IPS-20b (cell line): ENCODE results near the gene HECTD4.

Experiments used
- H3K27ac ChIP-seq: one replicate; pipeline ENCODE4 v1.5.1; 2013; ENCODE audit warnings: low read length
- H3K27me3 ChIP-seq: 2 replicates; pipeline ENCODE4 v1.6.1; 2013; ENCODE audit warnings: mild to moderate bottlenecking, low read length, inconsistent platforms; ENCODE audit not compliant: insufficient read depth
- H3K36me3 ChIP-seq: 2 replicates; pipeline ENCODE4 v1.6.1; 2013; ENCODE audit warnings: low read depth, mild to moderate bottlenecking, inconsistent platforms, low read length, moderate library complexity; ENCODE audit not compliant: insufficient read depth
- H3K4me1 ChIP-seq: 2 replicates; pipeline ENCODE4 v1.6.1; 2013; ENCODE audit warnings: mild to moderate bottlenecking, control low read depth, inconsistent platforms, low read length, moderate library complexity; ENCODE audit not compliant: insufficient read depth
- H3K4me3 ChIP-seq: 2 replicates; pipeline ENCODE4 v1.5.1; 2013; ENCODE audit warnings: mild to moderate bottlenecking, low read length, inconsistent platforms
- H3K9ac ChIP-seq: 2 replicates; pipeline ENCODE4 v1.6.1; 2013; ENCODE audit warnings: low read depth, mild to moderate bottlenecking, inconsistent platforms, low read length, moderate library complexity
- H3K9me3 ChIP-seq: 2 replicates; pipeline ENCODE4 v1.6.1; 2013; ENCODE audit warnings: mild to moderate bottlenecking, low read depth, low read length, inconsistent platforms; ENCODE audit not compliant: insufficient read depth

Gene HECTD4

DNA sequence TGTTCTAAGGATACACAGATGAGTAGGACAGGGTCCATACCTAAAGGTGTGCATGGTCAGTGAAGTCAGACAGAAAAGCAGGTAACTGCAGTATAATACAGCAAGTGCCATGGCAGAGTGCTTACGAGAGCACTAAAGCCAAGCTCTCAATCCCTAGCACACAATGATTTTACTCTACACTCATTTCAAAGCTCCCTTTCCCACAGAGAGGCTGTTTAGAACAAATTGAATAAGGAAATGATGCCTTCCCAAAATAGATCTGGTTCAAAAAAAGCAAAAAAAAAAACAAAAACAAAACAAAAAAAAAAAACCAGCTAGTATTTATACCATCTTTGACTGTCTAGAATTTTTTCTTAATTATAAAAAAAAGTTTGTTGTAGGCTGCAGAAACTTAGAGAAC, 74.1 kb downstream of the HECTD4 start:
- no peak overlapping the region for H3K4me3 ChIP-seq
- no peak overlapping the region for H3K9ac ChIP-seq
- peaks cover 30% of the 10 kb centered on the region for H3K36me3 ChIP-seq
- H3K9me3 ChIP-seq = no peaks in the 10 kb centered on the region
- no peaks in the 10 kb centered on the region for H3K27me3 ChIP-seq
- no peak overlapping the region for H3K27ac ChIP-seq
- H3K4me1 ChIP-seq = no peaks in the 10 kb centered on the region

DNA sequence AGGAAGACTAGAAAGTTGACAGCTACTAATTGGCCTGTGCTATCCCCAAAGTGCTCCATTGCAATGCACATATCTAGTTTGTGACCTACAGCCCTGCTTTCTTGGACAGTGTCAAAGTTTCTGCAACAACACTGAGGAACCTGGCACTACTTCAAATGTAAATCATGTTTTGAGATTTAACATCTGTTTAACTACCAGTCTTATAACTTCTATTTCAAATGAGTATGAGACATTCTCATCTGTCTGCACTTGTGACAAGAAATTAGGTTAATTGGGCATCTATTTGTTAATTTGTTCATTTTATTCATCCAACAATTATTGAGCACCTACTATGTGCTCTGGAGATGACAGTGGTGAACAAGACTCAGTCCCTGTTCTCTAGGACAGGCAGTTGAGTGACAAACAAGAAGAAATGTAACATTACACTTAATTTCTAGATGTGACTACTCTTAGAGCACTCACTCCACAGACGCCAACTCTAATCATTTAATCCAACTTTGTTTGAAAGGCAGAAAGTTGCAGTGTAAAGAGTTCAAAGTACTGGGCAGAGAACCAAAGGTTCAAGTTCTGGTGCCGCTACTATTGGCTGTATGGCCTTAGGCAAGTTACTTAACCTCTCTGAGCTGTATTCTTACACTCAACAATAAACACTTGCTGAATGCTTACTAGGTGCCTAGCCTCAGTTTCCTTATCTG, 74.8 kb downstream of the HECTD4 start:
- Histone ChIP-seq H3K9me3 (no peaks in the 10 kb centered on the region), H3K9ac (no peak overlapping the region), H3K4me1 (no peaks in the 10 kb centered on the region), H3K36me3 (peaks cover 25% of the 10 kb centered on the region), H3K4me3 (no peak overlapping the region), H3K27ac (no peak overlapping the region), H3K27me3 (no peaks in the 10 kb centered on the region)

DNA sequence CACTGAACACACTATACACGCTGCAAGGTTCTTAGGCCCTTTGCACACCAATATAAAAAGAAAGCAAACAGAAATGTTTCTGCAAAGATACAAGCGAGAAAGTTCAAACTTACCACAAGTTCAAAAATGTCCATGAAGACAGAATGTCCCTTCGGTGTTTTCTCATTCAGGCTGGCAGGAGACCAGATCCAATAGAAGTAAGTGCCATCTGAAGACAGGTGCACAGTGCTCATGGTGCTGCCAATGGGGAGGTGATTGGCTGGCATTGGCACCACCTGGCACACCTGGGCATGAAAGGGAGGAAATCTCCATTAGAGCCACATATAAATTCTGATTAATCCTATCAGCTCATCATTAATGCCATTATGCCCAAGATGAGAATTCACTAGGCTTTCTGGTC, 76.3 kb downstream of the HECTD4 start:
- Histone ChIP-seq H3K36me3 (peaks cover 21% of the 10 kb centered on the region), H3K4me1 (no peaks in the 10 kb centered on the region), H3K9ac (no peak overlapping the region), H3K27ac (no peak overlapping the region), H3K9me3 (no peaks in the 10 kb centered on the region), H3K4me3 (no peak overlapping the region), H3K27me3 (no peaks in the 10 kb centered on the region)

DNA sequence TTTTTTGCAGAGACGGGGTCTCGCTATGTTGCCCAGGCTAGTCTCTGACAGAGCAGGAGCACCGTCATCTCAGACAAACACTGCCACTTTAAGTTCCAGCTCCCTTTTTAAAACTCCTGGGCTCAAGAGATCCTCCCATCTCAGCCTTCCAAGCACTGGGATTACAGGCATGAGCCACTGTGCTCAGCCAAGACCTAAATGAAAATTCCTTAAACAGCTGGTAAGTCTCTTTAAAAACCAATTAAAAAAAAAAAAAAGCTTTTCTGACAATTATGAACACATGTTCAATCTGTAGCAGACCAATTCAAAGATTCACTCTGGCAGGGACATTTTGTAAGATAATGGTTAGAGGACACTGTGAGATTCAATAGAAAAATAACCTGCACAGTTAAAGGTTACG, 77.8 kb downstream of the HECTD4 start:
- H3K4me1 ChIP-seq = no peaks in the 10 kb centered on the region
- no peak overlapping the region for H3K9ac ChIP-seq
- no peaks in the 10 kb centered on the region for H3K9me3 ChIP-seq
- peaks cover 21% of the 10 kb centered on the region for H3K36me3 ChIP-seq
- no peak overlapping the region for H3K27ac ChIP-seq
- no peak overlapping the region for H3K4me3 ChIP-seq
- no peaks in the 10 kb centered on the region for H3K27me3 ChIP-seq

DNA sequence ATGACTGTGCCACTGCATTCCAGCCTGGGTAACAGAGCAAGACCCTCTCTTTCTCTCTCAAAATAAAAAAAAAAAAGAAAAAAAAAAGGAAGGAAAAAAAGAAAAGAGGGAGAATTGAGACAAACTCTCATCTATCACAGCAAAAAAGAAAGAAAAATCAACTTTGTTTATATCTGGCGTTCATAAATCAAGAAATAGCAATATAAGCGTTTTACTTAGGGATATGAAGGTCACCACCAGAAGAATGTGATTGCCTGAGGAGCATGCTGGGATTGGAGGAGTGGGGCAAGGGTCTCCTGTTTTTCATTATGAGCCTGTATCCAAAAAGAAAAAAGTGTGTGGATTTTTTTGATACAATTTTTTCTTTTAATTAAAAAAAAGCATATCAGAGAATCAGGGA, 78.4 kb downstream of the HECTD4 start:
- H3K36me3 ChIP-seq = peaks cover 18% of the 10 kb centered on the region
- H3K27ac ChIP-seq = no peak overlapping the region
- no peak overlapping the region for H3K9ac ChIP-seq
- H3K27me3 ChIP-seq = no peaks in the 10 kb centered on the region
- no peaks in the 10 kb centered on the region for H3K4me1 ChIP-seq
- H3K9me3 ChIP-seq = no peaks in the 10 kb centered on the region
- no peak overlapping the region for H3K4me3 ChIP-seq

DNA sequence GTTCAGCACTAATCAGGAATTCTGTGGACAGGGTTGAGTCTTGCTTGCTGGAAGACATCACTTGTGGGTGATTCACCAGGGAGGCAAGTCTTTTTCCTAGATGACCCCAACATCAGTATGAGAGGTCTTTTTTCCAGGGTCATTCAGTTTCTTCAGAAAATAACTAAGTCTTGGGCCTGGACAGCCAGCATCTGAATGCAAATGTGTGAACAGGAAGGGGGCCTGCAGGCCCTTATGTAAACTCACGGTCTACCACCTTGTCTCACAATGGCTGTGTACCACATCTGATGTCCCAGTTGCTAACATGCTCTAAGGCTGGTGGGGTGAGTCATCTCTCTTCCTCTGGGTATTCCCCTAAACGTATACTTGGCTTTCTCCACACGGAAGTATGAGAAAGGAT, 79.2 kb downstream of the HECTD4 start:
- Histone ChIP-seq H3K4me1 (no peaks in the 10 kb centered on the region), H3K4me3 (no peak overlapping the region), H3K27me3 (no peaks in the 10 kb centered on the region), H3K9ac (no peak overlapping the region), H3K36me3 (peaks cover 13% of the 10 kb centered on the region), H3K9me3 (no peaks in the 10 kb centered on the region), H3K27ac (no peak overlapping the region)

DNA sequence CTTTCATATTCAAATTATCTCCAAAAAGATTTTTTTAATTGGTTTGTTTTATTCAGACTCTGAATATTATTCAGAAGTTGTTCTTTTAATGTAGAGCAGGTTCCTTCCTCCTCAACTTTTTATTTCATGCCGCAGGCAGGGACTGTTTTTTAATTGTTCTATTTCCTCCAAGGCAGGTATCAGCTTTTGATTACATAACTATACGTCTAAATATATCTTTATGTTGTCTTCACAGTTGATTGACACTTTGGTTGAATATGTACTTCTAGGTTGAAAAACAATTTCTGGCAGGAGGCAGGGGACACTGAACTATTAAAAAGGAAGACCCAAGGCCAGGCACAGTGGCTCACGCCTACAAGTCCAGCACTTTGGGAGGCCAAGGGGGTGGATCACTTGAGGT, 82.5 kb downstream of the HECTD4 start:
- no peaks in the 10 kb centered on the region for H3K27me3 ChIP-seq
- no peaks in the 10 kb centered on the region for H3K9me3 ChIP-seq
- peaks cover 16% of the 10 kb centered on the region for H3K36me3 ChIP-seq
- H3K4me1 ChIP-seq = no peaks in the 10 kb centered on the region
- no peak overlapping the region for H3K9ac ChIP-seq
- H3K4me3 ChIP-seq = no peak overlapping the region
- no peak overlapping the region for H3K27ac ChIP-seq

DNA sequence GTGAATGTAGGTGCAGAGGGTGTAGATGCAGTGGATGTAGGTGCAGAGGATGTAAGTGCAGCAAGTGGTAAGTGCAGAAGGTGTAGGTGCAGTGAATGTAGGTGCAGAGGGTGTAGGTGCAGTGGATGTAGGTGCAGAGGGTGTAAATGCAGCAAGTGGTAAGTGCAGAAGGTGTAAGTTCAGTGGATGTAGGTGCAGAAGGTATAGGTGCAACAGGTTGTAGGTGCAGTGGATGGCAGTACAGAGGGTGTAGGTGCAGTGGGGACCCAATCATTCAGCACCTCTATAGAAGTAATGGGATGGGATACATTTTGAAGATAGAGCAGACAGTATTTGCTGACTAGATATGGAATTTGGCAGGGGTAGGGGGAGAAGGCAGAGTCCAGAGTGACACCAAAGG, 85.0 kb downstream of the HECTD4 start:
- H3K4me1 ChIP-seq = no peaks in the 10 kb centered on the region
- peaks cover 16% of the 10 kb centered on the region for H3K36me3 ChIP-seq
- H3K4me3 ChIP-seq = no peak overlapping the region
- H3K9me3 ChIP-seq = no peaks in the 10 kb centered on the region
- no peak overlapping the region for H3K9ac ChIP-seq
- no peak overlapping the region for H3K27ac ChIP-seq
- no peaks in the 10 kb centered on the region for H3K27me3 ChIP-seq

DNA sequence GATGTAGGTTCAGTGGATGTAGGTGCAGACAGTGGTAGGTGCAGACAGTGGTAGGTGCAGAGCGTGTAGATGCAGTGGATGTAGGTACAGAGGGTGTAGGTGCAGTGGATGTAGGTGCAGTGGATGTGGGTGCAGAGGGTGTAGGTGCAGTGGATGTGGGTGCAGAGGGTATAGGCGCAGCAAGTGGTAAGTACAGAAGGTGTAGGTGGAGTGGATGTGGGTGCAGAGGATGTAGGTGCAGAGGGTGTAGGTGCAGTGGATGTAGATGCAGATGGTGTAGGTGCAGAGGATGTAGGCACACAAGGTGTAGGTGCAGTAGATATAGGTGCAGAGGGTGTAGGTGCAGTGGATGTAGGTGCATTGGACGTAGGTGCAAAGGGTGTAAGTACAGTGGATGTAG, 86.0 kb downstream of the HECTD4 start:
- Histone ChIP-seq H3K4me3 (no peak overlapping the region), H3K27me3 (no peaks in the 10 kb centered on the region), H3K27ac (no peak overlapping the region), H3K9ac (no peak overlapping the region), H3K4me1 (no peaks in the 10 kb centered on the region), H3K36me3 (peaks cover 16% of the 10 kb centered on the region), H3K9me3 (no peaks in the 10 kb centered on the region)

DNA sequence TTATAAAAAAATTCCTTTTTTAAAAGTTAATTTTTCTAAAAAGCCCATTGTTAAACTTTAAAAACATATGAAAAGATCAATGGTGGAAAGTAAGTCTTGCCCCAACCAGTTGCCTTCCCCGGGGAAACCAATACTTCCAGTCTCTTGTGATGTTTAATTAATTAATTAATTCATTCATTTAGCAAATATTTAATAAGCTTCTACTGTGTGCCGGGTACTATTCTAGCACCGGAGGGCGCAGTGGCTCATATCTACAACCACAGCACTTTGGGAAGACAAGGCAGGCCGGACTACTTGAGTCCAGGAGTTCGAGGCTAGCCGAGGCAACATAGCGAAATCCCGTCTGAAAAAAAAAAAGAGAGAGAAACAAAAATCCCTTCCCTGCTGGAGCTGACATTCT, 87.4 kb downstream of the HECTD4 start:
- peaks cover 16% of the 10 kb centered on the region for H3K36me3 ChIP-seq
- no peak overlapping the region for H3K27ac ChIP-seq
- H3K4me1 ChIP-seq = no peaks in the 10 kb centered on the region
- H3K4me3 ChIP-seq = no peak overlapping the region
- no peaks in the 10 kb centered on the region for H3K9me3 ChIP-seq
- H3K9ac ChIP-seq = no peak overlapping the region
- H3K27me3 ChIP-seq = no peaks in the 10 kb centered on the region

DNA sequence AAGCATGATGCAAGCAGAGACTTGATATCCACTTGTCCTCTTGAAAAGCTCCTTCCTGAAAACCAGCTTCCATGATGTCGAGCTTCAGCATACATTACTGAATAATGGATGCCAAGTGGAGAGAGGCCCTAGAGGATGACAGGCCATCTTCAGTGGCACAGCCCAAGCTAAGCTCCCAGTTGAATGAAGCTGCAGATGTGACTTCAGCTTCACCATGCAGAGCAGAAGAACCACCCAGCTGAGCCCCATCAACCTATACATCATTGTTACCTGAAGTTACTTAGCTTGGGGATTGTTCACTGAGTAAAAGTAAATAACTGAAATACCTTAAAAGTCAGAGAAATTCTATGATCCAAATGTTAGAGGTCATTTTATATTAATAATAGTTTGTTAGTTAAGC, 93.6 kb downstream of the HECTD4 start:
- Histone ChIP-seq H3K4me1 (no peaks in the 10 kb centered on the region), H3K9me3 (no peaks in the 10 kb centered on the region), H3K27ac (no peak overlapping the region), H3K27me3 (no peaks in the 10 kb centered on the region), H3K9ac (no peak overlapping the region), H3K4me3 (no peak overlapping the region), H3K36me3 (no peaks in the 10 kb centered on the region; the same call in 1 of the 2 replicates)

DNA sequence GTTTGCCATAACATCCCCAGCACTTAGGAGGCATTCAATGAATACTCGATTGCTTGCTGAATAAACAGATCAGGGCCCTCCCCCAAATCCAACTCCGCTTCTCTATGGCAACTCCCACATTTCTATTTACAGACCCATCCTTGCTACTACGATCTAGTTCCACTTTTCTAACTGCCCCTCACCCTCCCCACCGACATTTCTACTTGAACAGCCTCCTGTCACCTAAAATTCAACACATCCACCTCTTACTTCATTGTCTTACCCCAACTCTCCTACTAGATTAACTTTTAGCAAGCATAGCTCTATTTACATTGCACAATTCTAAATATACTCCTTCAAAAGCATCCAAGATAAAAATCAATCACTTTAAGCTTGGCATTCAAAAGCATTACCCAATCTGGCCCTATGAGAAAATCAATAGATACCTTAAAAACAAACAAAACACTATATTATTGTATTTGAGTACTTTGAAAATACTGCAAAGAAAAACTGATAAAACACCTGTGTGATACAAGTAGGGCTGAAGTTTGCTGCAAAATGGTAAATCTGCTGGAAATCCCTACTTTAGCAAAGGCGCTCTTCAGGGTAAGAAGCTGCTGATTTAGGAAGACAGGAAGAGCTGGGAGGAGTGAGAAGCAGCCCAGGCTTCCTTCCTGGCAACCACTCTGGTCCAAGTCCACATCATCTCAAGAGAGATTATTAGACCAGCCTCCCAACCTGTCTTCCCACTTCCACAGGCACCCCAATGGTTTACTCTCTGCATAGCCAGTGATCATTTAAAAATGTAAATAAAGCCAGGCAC, 96.4 kb downstream of the HECTD4 start:
- H3K36me3 ChIP-seq = 0 out of 2 replicates have a peak, but pooled peaks cover 3% of the 10 kb centered on the region
- no peaks in the 10 kb centered on the region for H3K27me3 ChIP-seq
- no peaks in the 10 kb centered on the region for H3K9me3 ChIP-seq
- H3K27ac ChIP-seq = no peak overlapping the region
- no peak overlapping the region for H3K4me3 ChIP-seq
- H3K9ac ChIP-seq = no peak overlapping the region
- H3K4me1 ChIP-seq = no peaks in the 10 kb centered on the region
